SK-N-SH (cell line): ENCODE measurements around the gene KIRREL1. TPM values are rescaled to one million over a fixed set of nuclear protein-coding genes. Genes with fewer than 3 reads are reported as not detected.
"Not testable (repeated sequence)": the region's sequence is repeated elsewhere in the genome, so short reads cannot be mapped to it uniquely, and the experiment has no call there.

ENCODE experiments used
- CTCF ChIA-PET: fragments of 300-600, 350-600 bp; formaldehyde crosslinking; extraction: SDS; loops from one replicate; lab custom pipeline; 2021; lab: Yijun Ruan, JAX
- POLR2A ChIA-PET: fragments of 350-600 bp; sonication (Branson Sonifier 250); formaldehyde crosslinking; extraction: SDS; loops from one replicate; lab custom pipeline; 2020; ENCODE audit warnings: antibody characterized with exemption, inconsistent platforms; lab: Yijun Ruan, JAX
- DNase-seq: peaks from one replicate; pipeline ENCODE4 v3.0.0; 2012
- H2AFZ ChIP-seq: fragments of 200-600 bp; sonication (generic); 2 replicates; pipeline ENCODE4 v1.8.1; 2016; ENCODE audit warnings: antibody characterized with exemption, mild to moderate bottlenecking, low read depth
- H3F3A ChIP-seq: fragments of 200-600 bp; sonication (generic); replicated peaks from 2 replicates; pipeline ENCODE3; 2016; ENCODE audit warnings: antibody characterized with exemption, mild to moderate bottlenecking; ENCODE audit not compliant: insufficient read depth
- H3K27ac ChIP-seq, 2 experiments: fragments of 200-500 bp in 1 of 2; fragments of 200-600 bp in 1 of 2; sonication (Bioruptor generic) in 1 of 2; sonication (generic), shearing (Covaris generic) in 1 of 2; 2 replicates each; pipeline versions ENCODE4 v1.5.1 to v1.6.1; 2014 to 2016; ENCODE audit warnings: low read depth in 2 of 2, inconsistent platforms in 1 of 2, low read length in 1 of 2, mild to moderate bottlenecking in 1 of 2, mixed read lengths in 1 of 2
- H3K27me3 ChIP-seq: fragments of 200-600 bp; sonication (generic), shearing (Covaris generic); 2 replicates; pipeline ENCODE4 v1.6.1; 2016; ENCODE audit warnings: mixed run types; ENCODE audit not compliant: insufficient read depth
- H3K36me3 ChIP-seq, 2 experiments: fragments of 200-500 bp in 1 of 2; fragments of 200-600 bp in 1 of 2; sonication (Bioruptor generic) in 1 of 2; sonication (generic) in 1 of 2; replicated peaks in 1 of 2; 2 replicates each; pipeline versions ENCODE3 to v1.5.1; 2014 to 2016; ENCODE audit warnings: low read length in 1 of 2, mild to moderate bottlenecking in 1 of 2; ENCODE audit not compliant: insufficient read depth in 2 of 2, control insufficient read depth in 1 of 2
- H3K4me1 ChIP-seq, 2 experiments: fragments of 200-500 bp in 1 of 2; fragments of 200-600 bp in 1 of 2; sonication (Bioruptor generic) in 1 of 2; sonication (generic), shearing (Covaris generic) in 1 of 2; 2 replicates each; pipeline versions ENCODE4 v1.5.1 to v1.6.1; 2014 to 2016; ENCODE audit warnings: low read depth in 1 of 2, low read length in 1 of 2, mixed run types in 1 of 2; ENCODE audit not compliant: insufficient read depth in 2 of 2, control insufficient read depth in 1 of 2
- H3K4me2 ChIP-seq: fragments of 200-600 bp; sonication (generic), shearing (Covaris generic); 2 replicates; pipeline ENCODE4 v1.6.1; 2017; ENCODE audit warnings: mixed run types
- H3K4me3 ChIP-seq, 2 experiments: fragments of 200-500 bp in 1 of 2; fragments of 200-600 bp in 1 of 2; sonication (Bioruptor generic) in 1 of 2; sonication (generic), shearing (Covaris generic) in 1 of 2; 2 replicates each; pipeline versions ENCODE4 v1.5.1 to v1.8.1; 2014 to 2016; ENCODE audit warnings: low read depth in 2 of 2, inconsistent platforms in 1 of 2, low read length in 1 of 2, mild to moderate bottlenecking in 1 of 2, mixed read lengths in 1 of 2, moderate library complexity in 1 of 2
- H3K79me2 ChIP-seq: fragments of 200-600 bp; sonication (generic); 2 replicates; pipeline ENCODE4 v1.8.1; 2017; ENCODE audit warnings: mild to moderate bottlenecking; ENCODE audit not compliant: insufficient read depth
- H3K9ac ChIP-seq: fragments of 200-600 bp; sonication (generic); 2 replicates; pipeline ENCODE4 v1.6.1; 2017; ENCODE audit warnings: mixed run types
- H3K9me2 ChIP-seq: fragments of 200-600 bp; sonication (generic); 2 replicates; pipeline ENCODE4 v1.6.1; 2017; ENCODE audit warnings: mixed run types
- H3K9me3 ChIP-seq: fragments of 200-600 bp; sonication (generic); 2 replicates; pipeline ENCODE4 v1.6.1; 2017; ENCODE audit warnings: mixed run types, mild to moderate bottlenecking, moderate library complexity
- H4K20me1 ChIP-seq: fragments of 200-600 bp; sonication (generic); 2 replicates; pipeline ENCODE4 v1.6.1; 2017; ENCODE audit warnings: mild to moderate bottlenecking, mixed run types; ENCODE audit not compliant: insufficient read depth
- CHD2 ChIP-seq: fragments of 150-350 bp; IDR thresholded peaks from 2 replicates; pipeline ENCODE4 v1.6.1; 2018; ENCODE audit warnings: low read length; ENCODE audit not compliant: partially characterized antibody
- CTCF ChIP-seq: fragments of 200-600 bp; sonication (generic); IDR thresholded peaks from 2 replicates; pipeline ENCODE4 v1.6.1; 2017; ENCODE audit warnings: antibody characterized with exemption, mild to moderate bottlenecking, moderate library complexity
- ELF1 ChIP-seq: IDR thresholded peaks from 2 replicates; pipeline ENCODE4 v1.4.0; 2012
- EP300 ChIP-seq, 2 experiments: IDR thresholded peaks; 2 replicates each; pipeline versions ENCODE4 v1.4.0 to v1.6.1; 2012; ENCODE audit warnings: borderline replicate concordance in 1 of 2, low read depth in 1 of 2, low read length in 1 of 2
- FOXJ3 ChIP-seq: sonication (generic); formaldehyde crosslinking; IDR thresholded peaks from 2 replicates; pipeline ENCODE4 v1.5.1; 2020; ENCODE audit warnings: mild to moderate bottlenecking, missing genetic modification reagents
- GATA2 ChIP-seq: sonication (generic); formaldehyde crosslinking; IDR thresholded peaks from 2 replicates; pipeline ENCODE4 v1.5.0; 2020; ENCODE audit warnings: mild to moderate bottlenecking, missing genetic modification reagents
- JUND ChIP-seq: IDR thresholded peaks from 2 replicates; pipeline ENCODE4 v1.4.0; 2012
- MXI1 ChIP-seq: IDR thresholded peaks from 2 replicates; pipeline ENCODE4 v1.6.1; 2012; ENCODE audit warnings: mild to moderate bottlenecking, low read depth, low read length, improper control_type of control experiment
- PBX3 ChIP-seq: IDR thresholded peaks from 2 replicates; pipeline ENCODE4; 2012
- POLR2AphosphoS5 ChIP-seq: IDR thresholded peaks from 2 replicates; pipeline ENCODE4 v1.6.1; 2012; ENCODE audit warnings: low read depth, low read length
- RCOR1 ChIP-seq: fragments of 150-350 bp; IDR thresholded peaks from 2 replicates; pipeline ENCODE4 v1.6.1; 2017; ENCODE audit warnings: antibody characterized with exemption, low read length
- RFX5 ChIP-seq: IDR thresholded peaks from 2 replicates; pipeline ENCODE4 v1.6.1; 2012; ENCODE audit warnings: mild to moderate bottlenecking, improper control_type of control experiment, low read length
- SMC3 ChIP-seq: IDR thresholded peaks from 2 replicates; pipeline ENCODE4 v1.6.1; 2012; ENCODE audit warnings: low read depth, low read length, improper control_type of control experiment
- TAF1 ChIP-seq: IDR thresholded peaks from 2 replicates; pipeline ENCODE4 v1.6.1; 2012; ENCODE audit warnings: low read depth, mild to moderate bottlenecking, low read length, moderate library complexity, borderline replicate concordance
- TCF12 ChIP-seq: IDR thresholded peaks from 2 replicates; pipeline ENCODE4 v1.4.0; 2012
- TEAD4 ChIP-seq: IDR thresholded peaks from 2 replicates; pipeline ENCODE4 v1.4.0; 2012; ENCODE audit warnings: mild to moderate bottlenecking, borderline replicate concordance; ENCODE audit not compliant: insufficient read depth
- USF1 ChIP-seq: IDR thresholded peaks from 2 replicates; pipeline ENCODE4 v1.4.0; 2012; ENCODE audit warnings: low read depth, borderline replicate concordance
- YY1 ChIP-seq: IDR thresholded peaks from 2 replicates; pipeline ENCODE4 v1.4.0; 2012; ENCODE audit warnings: low read depth, mild to moderate bottlenecking
- WGBS: methylation state at CpG from one replicate; pipeline ENCODE4 v1.1.6; 2017; ENCODE audit warnings: low lambda C conversion rate; 5-methylcytosine and 5-hydroxymethylcytosine counted together
- polyA plus RNA-seq, 3 experiments: library from polyadenylated mRNA; depleted of rRNA; stranded (reverse); fragments of >200 nt; gene quantifications; 2 replicates each; pipeline ENCODE4 v1.2.3, GENCODE V29; 2012
- TF ChIP-seq, protein P1 (sequence below): fragments of 150-350 bp; IDR thresholded peaks from 2 replicates; pipeline ENCODE4 v1.6.1; 2017; ENCODE audit warnings: antibody characterized with exemption, low read length, low read depth, borderline replicate concordance
- TF ChIP-seq, protein P2 (sequence below): IDR thresholded peaks from 2 replicates; pipeline ENCODE4 v1.4.0; 2012; ENCODE audit warnings: low read depth

KIRREL1 gene
- polyA plus RNA-seq, 1 of the 3 experiments (the other 2 are of a cell fraction), result 47.8 TPM

- TF ChIP-seq CTCF (no peak), EP300 (IDR thresholded peaks at IDR 0.05; ENCODE audit: borderline replicate concordance in 1 of 2, low read depth in 1 of 2, low read length in 1 of 2) (no peak), CHD2 (no peak), RFX5 (no peak), GATA2 (no peak), TAF1 (no peak), MXI1 (no peak)
These were observed 133.0 kb downstream of the KIRREL1 start (continued) for GRCh38 chr1:158126425-158126824.

DNA sequence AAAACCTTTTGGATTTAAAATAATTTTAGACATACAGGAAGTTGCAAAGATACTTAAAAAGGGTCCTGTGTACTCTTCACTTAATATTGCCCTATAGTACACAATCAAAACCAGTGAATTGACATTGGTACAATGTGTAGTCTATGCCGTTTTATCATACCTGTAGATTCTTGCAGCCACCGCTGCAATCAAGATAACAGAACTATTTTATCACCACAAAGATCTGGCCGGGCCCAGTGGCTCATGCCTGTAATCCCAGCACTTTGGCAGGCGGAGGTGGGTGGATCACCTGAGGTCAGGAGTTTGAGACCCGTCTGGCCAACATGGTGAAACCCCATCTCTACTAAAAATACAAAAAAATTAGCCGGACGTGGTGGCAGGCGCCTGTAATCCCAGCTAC is 135.1 kb downstream of the KIRREL1 start:
- POLR2A ChIA-PET, H3K4me1 ChIP-seq, H4K20me1 ChIP-seq, H2AFZ ChIP-seq, H3K79me2 ChIP-seq, H3K27ac ChIP-seq, H3K9me3 ChIP-seq, H3K9me2 ChIP-seq, H3F3A ChIP-seq, H3K36me3 ChIP-seq, DNase-seq, H3K4me3 ChIP-seq, H3K4me2 ChIP-seq, H3K9ac ChIP-seq: not testable (repeated sequence)
- WGBS, result 9% methylated on average over 8 of the region's 8 CpGs
- H3K27me3 ChIP-seq, result peaks cover 40% of the 10 kb centered on the region
- CTCF ChIA-PET, result interaction anchor here (0.6 kb wide), 1 partner anchor 157 kb away, joined by 4 read pairs; no protein-coding TSS in a partner anchor

DNA sequence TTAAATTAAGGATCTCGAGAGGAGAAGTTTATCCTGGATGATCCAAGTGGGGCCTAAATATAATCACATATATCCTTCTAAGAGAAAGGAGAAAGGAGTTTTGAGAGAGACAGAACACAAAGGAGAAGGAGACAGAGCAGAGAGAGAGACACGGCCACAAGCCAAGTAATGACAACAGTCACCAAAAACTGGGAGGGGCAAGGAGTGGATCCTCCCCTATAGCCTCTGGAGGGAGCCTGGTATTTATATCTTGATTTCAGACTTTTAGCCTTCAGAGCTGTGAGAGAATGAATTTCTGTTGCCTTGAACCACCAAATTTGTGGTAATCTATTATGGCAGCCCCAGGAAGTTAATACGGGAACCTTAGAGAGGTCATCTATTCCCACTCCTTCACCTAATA is 137.8 kb downstream of the KIRREL1 start:
- peaks cover 34% of the 10 kb centered on the region for H3K27me3 ChIP-seq
- DNase-seq, result no peak
- no peak overlapping the region for H3K4me2 ChIP-seq
- 1% methylated on average over 3 of the region's 3 CpGs for WGBS
- ChIA-PET CTCF (no interaction called here), POLR2A (no interaction called here)
- H3K27ac ChIP-seq, result no peak overlapping the region
- H3F3A ChIP-seq, result no peaks in the 10 kb centered on the region
- no peak overlapping the region for H2AFZ ChIP-seq
- no peaks in the 10 kb centered on the region for H3K79me2 ChIP-seq
- H4K20me1 ChIP-seq, result no peaks in the 10 kb centered on the region
- H3K4me1 ChIP-seq, result no peaks in the 10 kb centered on the region
- H3K9me2 ChIP-seq, result no peaks in the 10 kb centered on the region
- no peaks in the 10 kb centered on the region for H3K36me3 ChIP-seq
- H3K9ac ChIP-seq, result no peak overlapping the region
- no peak overlapping the region for H3K4me3 ChIP-seq
- H3K9me3 ChIP-seq, result no peaks in the 10 kb centered on the region
- TF ChIP-seq JUND, result no peak
- TF ChIP-seq, protein P1, sequence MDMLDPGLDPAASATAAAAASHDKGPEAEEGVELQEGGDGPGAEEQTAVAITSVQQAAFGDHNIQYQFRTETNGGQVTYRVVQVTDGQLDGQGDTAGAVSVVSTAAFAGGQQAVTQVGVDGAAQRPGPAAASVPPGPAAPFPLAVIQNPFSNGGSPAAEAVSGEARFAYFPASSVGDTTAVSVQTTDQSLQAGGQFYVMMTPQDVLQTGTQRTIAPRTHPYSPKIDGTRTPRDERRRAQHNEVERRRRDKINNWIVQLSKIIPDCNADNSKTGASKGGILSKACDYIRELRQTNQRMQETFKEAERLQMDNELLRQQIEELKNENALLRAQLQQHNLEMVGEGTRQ, result no peak
- TF ChIP-seq YY1, result no peak
- TF ChIP-seq ELF1, result no peak
- no peak for TF ChIP-seq TEAD4
- TF ChIP-seq SMC3, result no peak
- TF ChIP-seq TCF12, result no peak
- TF ChIP-seq, protein P2, sequence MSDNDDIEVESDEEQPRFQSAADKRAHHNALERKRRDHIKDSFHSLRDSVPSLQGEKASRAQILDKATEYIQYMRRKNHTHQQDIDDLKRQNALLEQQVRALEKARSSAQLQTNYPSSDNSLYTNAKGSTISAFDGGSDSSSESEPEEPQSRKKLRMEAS, result no peak
- no peak for TF ChIP-seq CTCF
- no peak for TF ChIP-seq MXI1
- no peak for TF ChIP-seq FOXJ3 (CRISPR knock-in tag)
- TF ChIP-seq USF1, result no peak
- TF ChIP-seq POLR2AphosphoS5, result no peak
- TF ChIP-seq TAF1, result no peak
- no peak for TF ChIP-seq RCOR1
- TF ChIP-seq PBX3, result no peak
- no peak for TF ChIP-seq CHD2
- no peak for TF ChIP-seq EP300 (IDR thresholded peaks at IDR 0.05; ENCODE audit: borderline replicate concordance in 1 of 2, low read depth in 1 of 2, low read length in 1 of 2)
